RWPE1 (cell line): ENCODE results near the gene SIGLEC6.

Experiments
- CTCF ChIA-PET: fragments of 350-600 bp; sonication (Branson Sonifier 250); formaldehyde crosslinking; extraction: SDS; loops from one replicate; lab custom pipeline; 2021; lab: Yijun Ruan, JAX
- POLR2A ChIA-PET: fragments of 400-600 bp; formaldehyde crosslinking; extraction: SDS; loops from one replicate; lab custom pipeline; 2020; ENCODE audit warnings: antibody characterized with exemption; ENCODE audit not compliant: low non-redundant PET; lab: Yijun Ruan, JAX
- DNase-seq: peaks from one replicate; pipeline ENCODE4 v3.0.0; 2012; ENCODE audit warnings: low spot score
- H3K27ac ChIP-seq: fragments of 450-650 bp; 2 replicates; pipeline ENCODE4 v1.5.1; 2017
- TF ChIP-seq, protein P1 (sequence below): fragments of 450-650 bp; conservative IDR thresholded peaks from 2 replicates; pipeline ENCODE4 v1.5.1; 2017; ENCODE audit warnings: low read depth, mild to moderate bottlenecking

SIGLEC6 gene

DNA sequence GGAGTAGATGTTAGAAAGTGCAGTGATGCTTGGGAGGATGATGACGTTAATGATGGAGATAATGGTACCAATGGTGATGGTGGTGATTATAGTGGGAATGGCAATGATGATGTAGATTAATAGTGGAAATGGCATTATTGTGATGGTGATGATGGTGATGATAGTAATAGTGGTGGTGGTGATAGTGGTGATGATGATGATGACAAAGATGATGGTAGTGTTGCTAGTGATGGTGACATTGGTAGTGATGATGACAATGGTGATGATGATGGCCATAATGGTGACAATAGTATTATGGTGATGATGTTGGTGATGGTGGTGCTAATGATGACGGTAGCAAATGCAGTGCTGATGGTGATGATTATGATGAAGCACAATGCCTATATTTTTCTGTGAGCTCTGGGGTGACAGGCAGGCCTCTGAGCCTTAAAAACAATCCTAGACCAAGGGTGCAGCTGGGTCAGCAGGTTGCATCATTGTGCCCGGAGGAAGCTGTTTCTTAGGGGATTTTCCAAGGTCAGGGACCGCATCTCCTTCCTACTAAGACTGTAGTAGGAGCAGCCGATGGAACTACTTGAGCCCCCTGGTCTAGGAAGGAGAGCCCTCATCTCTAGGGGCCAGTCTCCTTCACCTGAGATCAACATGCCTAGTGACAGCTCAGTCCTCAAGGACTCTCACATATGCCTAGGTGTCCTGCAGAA is 45.4 kb downstream of the SIGLEC6 start:
- ChIA-PET POLR2A (no interaction called here), CTCF (no interaction called here)
- no peak for DNase-seq
- TF ChIP-seq, protein P1, sequence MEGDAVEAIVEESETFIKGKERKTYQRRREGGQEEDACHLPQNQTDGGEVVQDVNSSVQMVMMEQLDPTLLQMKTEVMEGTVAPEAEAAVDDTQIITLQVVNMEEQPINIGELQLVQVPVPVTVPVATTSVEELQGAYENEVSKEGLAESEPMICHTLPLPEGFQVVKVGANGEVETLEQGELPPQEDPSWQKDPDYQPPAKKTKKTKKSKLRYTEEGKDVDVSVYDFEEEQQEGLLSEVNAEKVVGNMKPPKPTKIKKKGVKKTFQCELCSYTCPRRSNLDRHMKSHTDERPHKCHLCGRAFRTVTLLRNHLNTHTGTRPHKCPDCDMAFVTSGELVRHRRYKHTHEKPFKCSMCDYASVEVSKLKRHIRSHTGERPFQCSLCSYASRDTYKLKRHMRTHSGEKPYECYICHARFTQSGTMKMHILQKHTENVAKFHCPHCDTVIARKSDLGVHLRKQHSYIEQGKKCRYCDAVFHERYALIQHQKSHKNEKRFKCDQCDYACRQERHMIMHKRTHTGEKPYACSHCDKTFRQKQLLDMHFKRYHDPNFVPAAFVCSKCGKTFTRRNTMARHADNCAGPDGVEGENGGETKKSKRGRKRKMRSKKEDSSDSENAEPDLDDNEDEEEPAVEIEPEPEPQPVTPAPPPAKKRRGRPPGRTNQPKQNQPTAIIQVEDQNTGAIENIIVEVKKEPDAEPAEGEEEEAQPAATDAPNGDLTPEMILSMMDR, result no peak
- H3K27ac ChIP-seq, result no peak overlapping the region

DNA sequence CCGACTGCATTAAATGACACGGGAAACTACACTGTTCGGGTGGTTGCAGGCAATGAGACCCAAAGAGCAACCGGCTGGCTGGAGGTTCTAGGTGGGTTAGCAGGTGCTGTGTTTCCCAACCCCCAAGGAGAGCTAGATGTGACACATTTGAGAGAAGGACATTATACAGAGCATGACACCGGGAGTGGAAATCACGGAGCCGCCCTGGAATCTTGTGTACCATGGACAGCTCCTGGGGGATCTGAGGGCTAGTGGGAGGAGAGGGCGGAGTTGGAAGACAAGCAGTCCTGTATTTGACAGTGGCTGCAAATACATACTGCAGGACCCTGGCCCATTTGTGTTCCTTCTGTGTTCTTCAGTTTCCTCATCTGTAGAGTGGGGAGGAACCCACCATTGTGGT is 50.9 kb downstream of the SIGLEC6 start:
- POLR2A ChIA-PET, result no interaction called here
- DNase-seq, result peak; percentile 22
- CTCF ChIA-PET, result interaction anchor here (1.9 kb wide), 1 partner anchor 8 kb away, joined by 5 read pairs; no protein-coding TSS in a partner anchor
- TF ChIP-seq, protein P1, result no peak
- H3K27ac ChIP-seq, result no peak overlapping the region

DNA sequence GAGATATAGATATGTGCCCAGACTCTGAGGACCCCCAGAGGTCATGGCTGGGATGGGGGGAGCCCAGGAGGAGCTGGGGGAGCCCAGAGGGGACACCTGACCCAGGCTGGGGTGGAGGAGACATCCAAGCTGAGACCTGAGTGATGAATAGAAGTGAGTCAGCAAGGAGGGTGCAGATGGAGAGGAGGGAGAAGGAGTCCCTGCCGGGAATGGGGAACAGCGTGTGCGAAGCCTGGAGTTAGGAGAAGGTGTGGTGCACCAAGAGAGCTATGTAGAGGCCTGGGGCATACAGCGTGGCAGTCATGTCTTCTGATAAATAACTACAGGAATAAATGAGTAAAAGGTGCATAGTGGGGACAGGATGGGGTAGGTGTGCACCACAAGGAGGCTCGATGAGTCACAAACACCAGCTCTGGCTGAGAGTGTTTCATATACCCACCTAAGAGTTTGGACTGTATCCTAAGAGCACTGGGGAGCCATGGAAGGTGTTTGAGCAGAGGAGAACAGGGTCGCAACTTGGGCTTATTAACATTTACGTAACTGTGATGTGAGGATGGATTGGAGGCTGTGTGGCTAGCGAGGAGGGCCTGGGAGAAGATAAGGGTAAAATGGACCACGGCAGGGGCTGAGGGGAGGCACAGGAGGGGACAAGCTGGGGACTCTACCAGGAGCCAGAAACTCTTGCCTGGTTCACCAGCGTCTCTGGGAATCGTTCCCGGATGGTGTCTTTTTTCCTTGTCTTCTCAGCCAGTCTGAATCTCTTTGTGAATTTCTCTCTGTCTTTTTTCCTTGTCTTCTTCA is 51.7 kb downstream of the SIGLEC6 start:
- ChIA-PET POLR2A (no interaction called here), CTCF (interaction anchor here (0.6 to 0.8 kb wide), 2 partner anchors 36 to 901 kb away, joined by 3 to 6 read pairs; no protein-coding TSS in a partner anchor)
- DNase-seq, result no peak
- H3K27ac ChIP-seq, result no peak overlapping the region
- TF ChIP-seq, protein P1, result no peak

DNA sequence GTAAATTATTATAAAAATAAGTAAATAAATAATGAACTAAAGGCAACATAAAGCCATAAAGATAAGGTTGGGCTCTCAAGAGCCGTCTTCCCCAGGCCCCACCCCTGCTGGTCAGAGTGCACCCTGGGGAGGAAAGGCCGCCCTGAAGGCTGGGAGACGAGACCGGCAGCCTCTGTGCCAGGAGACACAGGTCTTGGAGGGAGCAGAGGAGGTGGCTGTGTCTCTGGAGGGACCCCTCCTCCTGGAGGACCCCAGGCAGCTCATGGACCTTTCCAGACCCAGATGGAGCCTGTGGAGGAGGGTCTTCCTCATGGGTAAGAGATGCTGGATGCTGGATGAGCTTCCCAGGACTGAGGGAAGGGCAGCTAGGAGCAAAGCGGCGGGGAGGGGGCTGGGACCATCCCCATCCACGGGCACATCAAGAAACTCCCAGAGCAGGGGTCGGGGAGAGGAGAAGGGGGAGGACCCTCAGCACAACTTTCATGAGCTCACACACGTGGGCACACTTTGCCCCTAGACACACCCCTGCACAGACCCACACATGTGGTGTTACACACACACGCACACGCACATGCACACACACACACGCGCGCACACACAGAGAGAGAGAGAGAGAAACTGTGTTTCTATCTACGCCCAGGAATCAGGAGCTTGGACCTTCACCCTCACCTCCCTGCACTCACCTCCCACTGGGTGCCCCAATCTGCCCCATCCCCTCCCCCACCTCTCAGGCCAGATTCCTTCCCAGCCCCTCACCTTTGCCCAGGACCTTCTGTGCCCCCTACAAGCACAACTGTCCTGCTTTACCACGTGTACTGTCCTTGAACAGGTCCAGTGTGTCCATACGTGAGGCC is 52.9 kb downstream of the SIGLEC6 start, which contains the start of gene CEACAM18:
TSS of gene CEACAM18 (plus strand) at position 159 of the 854 bp plus-strand sequence.
- TF ChIP-seq, protein P1, result no peak
- CTCF ChIA-PET, result interaction anchor here (0.8 kb wide), 1 partner anchor 37 kb away, joined by 6 read pairs; no protein-coding TSS in a partner anchor
- DNase-seq, result no peak
- H3K27ac ChIP-seq, result no peak within 1 kb of the TSS
- POLR2A ChIA-PET, result no interaction called here

DNA sequence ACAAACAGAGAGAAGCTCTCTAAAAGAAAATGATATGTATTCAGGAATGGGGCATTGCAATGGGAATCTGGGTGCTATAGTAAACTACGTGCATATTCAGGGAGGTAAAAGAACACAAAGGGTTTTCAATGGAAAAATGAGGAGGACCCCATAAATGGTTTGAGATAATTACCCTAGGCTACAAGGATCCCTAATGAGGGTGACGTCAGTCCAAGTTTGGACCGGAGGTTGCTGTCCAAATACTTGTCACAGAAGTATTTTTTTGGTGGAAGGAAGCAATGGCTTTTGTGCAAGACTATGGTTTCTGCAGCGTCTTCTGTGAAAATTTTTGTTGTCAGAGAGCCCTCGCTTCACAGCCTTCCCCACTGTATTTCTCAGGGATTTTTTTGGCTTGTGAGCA is 54.1 kb downstream of the SIGLEC6 start:
- TF ChIP-seq, protein P1, result no peak
- ChIA-PET CTCF (no interaction called here), POLR2A (no interaction called here)
- DNase-seq, result no peak
- H3K27ac ChIP-seq, result no peak overlapping the region

DNA sequence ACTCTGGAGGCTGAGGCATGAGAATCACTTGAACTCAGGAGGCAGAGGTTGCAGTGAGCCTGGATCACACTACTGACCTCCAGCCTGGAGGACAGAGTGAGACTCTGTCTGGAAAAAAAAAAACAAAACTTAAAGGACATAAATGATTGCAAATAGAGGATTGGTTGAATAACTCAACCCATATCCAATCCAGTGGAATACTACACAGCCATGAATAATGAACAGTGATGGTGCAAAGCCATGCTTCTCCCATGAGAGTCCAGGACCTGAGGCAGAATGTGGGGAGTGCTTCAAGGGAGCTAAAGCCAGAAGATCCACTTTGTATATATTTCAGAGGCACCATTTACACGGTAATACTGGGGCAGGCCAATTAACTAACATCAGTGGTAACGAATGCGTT is 55.3 kb downstream of the SIGLEC6 start:
- POLR2A ChIA-PET, result no interaction called here

More for the DNA sequence above, 55.3 kb downstream of the SIGLEC6 start:
- no peak for DNase-seq
- H3K27ac ChIP-seq, result no peak overlapping the region
- CTCF ChIA-PET, result interaction anchor here (1.5 kb wide), 1 partner anchor 302 kb away, joined by 3 read pairs; no protein-coding TSS in a partner anchor
- TF ChIP-seq, protein P1, result no peak
